ENCODE results near the gene UGT1A9. TPM values are rescaled to one million over a fixed set of nuclear protein-coding genes. Genes with fewer than 3 reads are reported as not detected.

UGT1A9 gene
- total and polyA plus RNA-seq, 10 of the 15 experiments (the other 5 are each of a cell fraction or from before 2014, with no cell fraction given) = 0.07 TPM; not detected in 9

DNA sequence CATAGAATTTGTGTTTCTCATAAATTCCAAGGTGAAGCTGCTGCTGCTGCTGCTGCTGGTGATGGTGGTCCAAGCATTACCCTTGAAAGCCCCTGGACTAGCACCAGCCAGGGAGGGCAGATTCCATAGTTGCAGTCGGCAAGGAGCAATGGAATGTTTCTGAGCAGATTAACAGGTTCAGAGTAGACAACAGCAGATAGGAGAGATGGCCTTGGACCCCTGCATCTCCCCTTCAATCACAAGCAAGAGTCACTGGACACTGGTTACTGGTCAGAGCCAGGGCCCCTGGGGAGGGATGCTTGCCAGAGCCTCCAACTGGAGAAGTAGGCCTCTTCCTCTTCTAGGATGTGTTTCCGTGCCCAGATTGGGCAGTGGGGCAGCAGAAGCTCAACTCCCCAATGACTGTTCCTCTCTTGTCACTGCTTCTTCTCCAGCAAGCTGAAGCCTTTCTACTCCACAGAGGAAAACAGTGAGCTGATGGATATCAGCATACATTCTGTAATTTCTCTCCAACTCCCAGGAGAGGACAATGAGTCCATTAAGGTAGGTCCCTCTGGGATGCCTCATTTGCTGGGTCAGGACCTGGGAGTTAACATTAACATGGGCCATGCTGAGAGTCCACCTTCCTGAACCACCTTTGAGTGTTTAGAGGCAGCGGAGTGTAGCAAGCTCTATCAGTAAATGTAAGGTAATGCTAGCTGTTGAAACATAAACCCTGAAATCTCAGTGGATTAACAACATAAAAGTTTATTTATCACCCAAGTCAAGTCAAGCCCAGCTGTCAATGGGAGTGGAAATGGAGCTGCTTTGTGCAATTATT is 141.7 kb downstream of the UGT1A9 start (continued):
- TF ChIP-seq, protein P1, sequence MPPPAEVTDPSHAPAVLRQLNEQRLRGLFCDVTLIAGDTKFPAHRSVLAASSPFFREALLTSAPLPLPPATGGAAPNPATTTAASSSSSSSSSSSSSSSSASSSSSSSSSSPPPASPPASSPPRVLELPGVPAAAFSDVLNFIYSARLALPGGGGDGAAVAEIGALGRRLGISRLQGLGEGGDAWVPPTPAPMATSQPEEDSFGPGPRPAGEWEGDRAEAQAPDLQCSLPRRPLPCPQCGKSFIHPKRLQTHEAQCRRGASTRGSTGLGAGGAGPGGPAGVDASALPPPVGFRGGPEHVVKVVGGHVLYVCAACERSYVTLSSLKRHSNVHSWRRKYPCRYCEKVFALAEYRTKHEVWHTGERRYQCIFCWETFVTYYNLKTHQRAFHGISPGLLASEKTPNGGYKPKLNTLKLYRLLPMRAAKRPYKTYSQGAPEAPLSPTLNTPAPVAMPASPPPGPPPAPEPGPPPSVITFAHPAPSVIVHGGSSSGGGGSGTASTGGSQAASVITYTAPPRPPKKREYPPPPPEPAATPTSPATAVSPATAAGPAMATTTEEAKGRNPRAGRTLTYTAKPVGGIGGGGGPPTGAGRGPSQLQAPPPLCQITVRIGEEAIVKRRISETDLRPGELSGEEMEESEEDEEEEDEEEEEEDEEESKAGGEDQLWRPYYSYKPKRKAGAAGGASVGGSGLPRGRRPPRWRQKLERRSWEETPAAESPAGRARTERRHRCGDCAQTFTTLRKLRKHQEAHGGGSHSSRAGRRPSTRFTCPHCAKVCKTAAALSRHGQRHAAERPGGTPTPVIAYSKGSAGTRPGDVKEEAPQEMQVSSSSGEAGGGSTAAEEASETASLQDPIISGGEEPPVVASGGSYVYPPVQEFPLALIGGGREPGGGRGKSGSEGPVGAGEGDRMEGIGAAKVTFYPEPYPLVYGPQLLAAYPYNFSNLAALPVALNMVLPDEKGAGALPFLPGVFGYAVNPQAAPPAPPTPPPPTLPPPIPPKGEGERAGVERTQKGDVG (CRISPR knock-in tag; IDR thresholded peaks at IDR 0.05) = no peak
- TF ChIP-seq CHD2 (IDR thresholded peaks at IDR 0.05; ENCODE audit: borderline replicate concordance, low read depth, low read length) (no peak), ASH2L (IDR thresholded peaks at IDR 0.05; ENCODE audit: borderline replicate concordance, low read depth) (no peak)
- TF ChIP-seq, protein P2, sequence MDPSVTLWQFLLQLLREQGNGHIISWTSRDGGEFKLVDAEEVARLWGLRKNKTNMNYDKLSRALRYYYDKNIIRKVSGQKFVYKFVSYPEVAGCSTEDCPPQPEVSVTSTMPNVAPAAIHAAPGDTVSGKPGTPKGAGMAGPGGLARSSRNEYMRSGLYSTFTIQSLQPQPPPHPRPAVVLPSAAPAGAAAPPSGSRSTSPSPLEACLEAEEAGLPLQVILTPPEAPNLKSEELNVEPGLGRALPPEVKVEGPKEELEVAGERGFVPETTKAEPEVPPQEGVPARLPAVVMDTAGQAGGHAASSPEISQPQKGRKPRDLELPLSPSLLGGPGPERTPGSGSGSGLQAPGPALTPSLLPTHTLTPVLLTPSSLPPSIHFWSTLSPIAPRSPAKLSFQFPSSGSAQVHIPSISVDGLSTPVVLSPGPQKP (IDR thresholded peaks at IDR 0.05; ENCODE audit: low read depth, low read length) = no peak
- TF ChIP-seq, protein P3, sequence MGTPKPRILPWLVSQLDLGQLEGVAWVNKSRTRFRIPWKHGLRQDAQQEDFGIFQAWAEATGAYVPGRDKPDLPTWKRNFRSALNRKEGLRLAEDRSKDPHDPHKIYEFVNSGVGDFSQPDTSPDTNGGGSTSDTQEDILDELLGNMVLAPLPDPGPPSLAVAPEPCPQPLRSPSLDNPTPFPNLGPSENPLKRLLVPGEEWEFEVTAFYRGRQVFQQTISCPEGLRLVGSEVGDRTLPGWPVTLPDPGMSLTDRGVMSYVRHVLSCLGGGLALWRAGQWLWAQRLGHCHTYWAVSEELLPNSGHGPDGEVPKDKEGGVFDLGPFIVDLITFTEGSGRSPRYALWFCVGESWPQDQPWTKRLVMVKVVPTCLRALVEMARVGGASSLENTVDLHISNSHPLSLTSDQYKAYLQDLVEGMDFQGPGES (IDR thresholded peaks at IDR 0.05) = no peak
- TF ChIP-seq, protein P4, sequence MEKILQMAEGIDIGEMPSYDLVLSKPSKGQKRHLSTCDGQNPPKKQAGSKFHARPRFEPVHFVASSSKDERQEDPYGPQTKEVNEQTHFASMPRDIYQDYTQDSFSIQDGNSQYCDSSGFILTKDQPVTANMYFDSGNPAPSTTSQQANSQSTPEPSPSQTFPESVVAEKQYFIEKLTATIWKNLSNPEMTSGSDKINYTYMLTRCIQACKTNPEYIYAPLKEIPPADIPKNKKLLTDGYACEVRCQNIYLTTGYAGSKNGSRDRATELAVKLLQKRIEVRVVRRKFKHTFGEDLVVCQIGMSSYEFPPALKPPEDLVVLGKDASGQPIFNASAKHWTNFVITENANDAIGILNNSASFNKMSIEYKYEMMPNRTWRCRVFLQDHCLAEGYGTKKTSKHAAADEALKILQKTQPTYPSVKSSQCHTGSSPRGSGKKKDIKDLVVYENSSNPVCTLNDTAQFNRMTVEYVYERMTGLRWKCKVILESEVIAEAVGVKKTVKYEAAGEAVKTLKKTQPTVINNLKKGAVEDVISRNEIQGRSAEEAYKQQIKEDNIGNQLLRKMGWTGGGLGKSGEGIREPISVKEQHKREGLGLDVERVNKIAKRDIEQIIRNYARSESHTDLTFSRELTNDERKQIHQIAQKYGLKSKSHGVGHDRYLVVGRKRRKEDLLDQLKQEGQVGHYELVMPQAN (conservative IDR thresholded peaks at IDR 0.05) = no peak
